ENCODE data around the gene ABAT. TPM values are rescaled to one million over a fixed set of nuclear protein-coding genes. Genes with fewer than 3 reads are reported as not detected.

The ABAT gene
- total and polyA plus RNA-seq, 5 donors: 10.9 to 42.4 (median 16.8) TPM

- Histone ChIP-seq H3K9me3 (ENCODE audit: control insufficient read depth, low read length) (no peaks in the 10 kb centered on the region), H3K4me1 (ENCODE audit: control insufficient read depth, insufficient read depth, low read length) (no peaks in the 10 kb centered on the region), H3K4me3 (ENCODE audit: low read length) (no peak overlapping the region), H3K27me3 (ENCODE audit: control insufficient read depth, insufficient read depth) (no peaks in the 10 kb centered on the region), H3K27ac (ENCODE audit: low read length) (no peak overlapping the region)
- DNase-seq (no peak), ATAC-seq (no peak)
- WGBS: 87% methylated on average over 18 of the region's 18 CpGs
- intact Hi-C loops (cut with DNase I): loop anchor here in 1 of 4 donors (10.0 kb wide), 1 partner anchor 90 kb away; the partner anchor contains the start of gene ABAT
Observed at GRCh38 chr16:8764525-8765250, 90.3 kb downstream of the ABAT start.

GRCh38 chr16:8767176-8767575 is 92.8 kb downstream of the ABAT start:
- no peaks in the 10 kb centered on the region for H3K4me1 ChIP-seq (ENCODE audit: control insufficient read depth, insufficient read depth, low read length)
- ATAC-seq (no peak), DNase-seq (no peak)
- 94% methylated on average over 8 of the region's 8 CpGs for WGBS
- intact Hi-C loops (cut with DNase I): loop anchor here in 1 of 4 donors (10.0 kb wide), 1 partner anchor 92 kb away; the partner anchor contains the start of gene ABAT
- H3K27ac ChIP-seq (ENCODE audit: low read length): no peak overlapping the region
- H3K9me3 ChIP-seq (ENCODE audit: control insufficient read depth, low read length): no peaks in the 10 kb centered on the region
- no peak overlapping the region for H3K4me3 ChIP-seq (ENCODE audit: low read length)
- H3K27me3 ChIP-seq (ENCODE audit: control insufficient read depth, insufficient read depth): no peaks in the 10 kb centered on the region

GRCh38 chr16:8768283-8768682 is 93.9 kb downstream of the ABAT start:
- ATAC-seq (no peak), DNase-seq (no peak)
- H3K4me3 ChIP-seq (ENCODE audit: low read length): no peak overlapping the region
- no peaks in the 10 kb centered on the region for H3K9me3 ChIP-seq (ENCODE audit: control insufficient read depth, low read length)
- H3K4me1 ChIP-seq (ENCODE audit: control insufficient read depth, insufficient read depth, low read length): no peaks in the 10 kb centered on the region
- WGBS: 93% methylated on average over 12 of the region's 12 CpGs
- H3K27ac ChIP-seq (ENCODE audit: low read length): no peak overlapping the region
- intact Hi-C loops (cut with DNase I): loop anchor here in 1 of 4 donors (10.0 kb wide), 1 partner anchor 93 kb away; the partner anchor contains the start of gene ABAT
- no peaks in the 10 kb centered on the region for H3K27me3 ChIP-seq (ENCODE audit: control insufficient read depth, insufficient read depth)

- ATAC-seq (no peak), DNase-seq (no peak)
- Histone ChIP-seq H3K27me3 (ENCODE audit: control insufficient read depth, insufficient read depth) (no peaks in the 10 kb centered on the region), H3K4me3 (ENCODE audit: low read length) (no peak overlapping the region), H3K4me1 (ENCODE audit: control insufficient read depth, insufficient read depth, low read length) (no peaks in the 10 kb centered on the region), H3K27ac (ENCODE audit: low read length) (no peak overlapping the region), H3K9me3 (ENCODE audit: control insufficient read depth, low read length) (no peaks in the 10 kb centered on the region)
- intact Hi-C loops (cut with DNase I): loop anchor here in 1 of 4 donors (10.0 kb wide), 1 partner anchor 94 kb away; the partner anchor contains the start of gene ABAT
- WGBS: 76% methylated on average over 12 of the region's 12 CpGs
Observed at GRCh38 chr16:8768692-8769091, 94.3 kb downstream of the ABAT start.

- Histone ChIP-seq H3K27ac (ENCODE audit: low read length) (no peak overlapping the region), H3K4me1 (ENCODE audit: control insufficient read depth, insufficient read depth, low read length) (no peaks in the 10 kb centered on the region), H3K4me3 (ENCODE audit: low read length) (no peak overlapping the region), H3K9me3 (ENCODE audit: control insufficient read depth, low read length) (no peaks in the 10 kb centered on the region), H3K27me3 (ENCODE audit: control insufficient read depth, insufficient read depth) (no peaks in the 10 kb centered on the region)
- 66% methylated on average over 3 of the region's 3 CpGs for WGBS
- DNase-seq: no peak
- intact Hi-C loops (cut with DNase I): no loop called here
- ATAC-seq: no peak
Observed at GRCh38 chr16:8773537-8773936, 99.1 kb downstream of the ABAT start.

GRCh38 chr16:8774208-8774607 is 99.8 kb downstream of the ABAT start:
- no peaks in the 10 kb centered on the region for H3K27me3 ChIP-seq (ENCODE audit: control insufficient read depth, insufficient read depth)
- DNase-seq (no peak), ATAC-seq (no peak)
- 86% methylated on average over 11 of the region's 11 CpGs for whole genome bisulfite sequencing
- H3K27ac ChIP-seq (ENCODE audit: low read length): no peak overlapping the region
- H3K4me1 ChIP-seq (ENCODE audit: control insufficient read depth, insufficient read depth, low read length): no peaks in the 10 kb centered on the region
- no peak overlapping the region for H3K4me3 ChIP-seq (ENCODE audit: low read length)
- H3K9me3 ChIP-seq (ENCODE audit: control insufficient read depth, low read length): no peaks in the 10 kb centered on the region
- intact Hi-C loops (cut with DNase I): no loop called here

- ATAC-seq (no peak), DNase-seq (no peak)
- Histone ChIP-seq H3K4me1 (ENCODE audit: control insufficient read depth, insufficient read depth, low read length) (no peaks in the 10 kb centered on the region), H3K27me3 (ENCODE audit: control insufficient read depth, insufficient read depth) (no peaks in the 10 kb centered on the region), H3K9me3 (ENCODE audit: control insufficient read depth, low read length) (no peaks in the 10 kb centered on the region), H3K27ac (ENCODE audit: low read length) (no peak overlapping the region), H3K4me3 (ENCODE audit: low read length) (no peak overlapping the region)
- intact Hi-C loops (cut with DNase I): no loop called here
- 94% methylated on average over 1 of the region's 1 CpG for WGBS
Observed at GRCh38 chr16:8775359-8775758, 100.9 kb downstream of the ABAT start.

GRCh38 chr16:8776129-8776584 is 101.7 kb downstream of the ABAT start:
- no peak for ATAC-seq
- Histone ChIP-seq H3K9me3 (ENCODE audit: control insufficient read depth, low read length) (no peaks in the 10 kb centered on the region), H3K27me3 (ENCODE audit: control insufficient read depth, insufficient read depth) (no peaks in the 10 kb centered on the region), H3K4me3 (ENCODE audit: low read length) (no peak overlapping the region), H3K27ac (ENCODE audit: low read length) (no peak overlapping the region), H3K4me1 (ENCODE audit: control insufficient read depth, insufficient read depth, low read length) (no peaks in the 10 kb centered on the region)
- intact Hi-C loops (cut with DNase I): no loop called here
- WGBS: 75% methylated on average over 12 of the region's 12 CpGs
- no peak for DNase-seq

- intact Hi-C loops (cut with DNase I): no loop called here
- no peaks in the 10 kb centered on the region for H3K27me3 ChIP-seq (ENCODE audit: control insufficient read depth, insufficient read depth)
- ATAC-seq (no peak), DNase-seq (no peak)
- no peak overlapping the region for H3K4me3 ChIP-seq (ENCODE audit: low read length)
- 91% methylated on average over 7 of the region's 7 CpGs for WGBS
- no peaks in the 10 kb centered on the region for H3K9me3 ChIP-seq (ENCODE audit: control insufficient read depth, low read length)
- H3K4me1 ChIP-seq (ENCODE audit: control insufficient read depth, insufficient read depth, low read length): no peaks in the 10 kb centered on the region
- H3K27ac ChIP-seq (ENCODE audit: low read length): no peak overlapping the region
Observed at GRCh38 chr16:8777217-8777616, 102.8 kb downstream of the ABAT start.

- 93% methylated on average over 8 of the region's 8 CpGs for WGBS
- no peak overlapping the region for H3K27ac ChIP-seq (ENCODE audit: low read length)
- H3K4me3 ChIP-seq (ENCODE audit: low read length): no peak overlapping the region
- H3K9me3 ChIP-seq (ENCODE audit: control insufficient read depth, low read length): no peaks in the 10 kb centered on the region
- DNase-seq (no peak), ATAC-seq (no peak)
- no peaks in the 10 kb centered on the region for H3K27me3 ChIP-seq (ENCODE audit: control insufficient read depth, insufficient read depth)
- intact Hi-C loops (cut with DNase I): loop anchor here in 1 of 4 donors (5.0 kb wide), 1 partner anchor 124 kb away; no protein-coding TSS in a partner anchor
- H3K4me1 ChIP-seq (ENCODE audit: control insufficient read depth, insufficient read depth, low read length): no peaks in the 10 kb centered on the region
Observed at GRCh38 chr16:8781797-8782196, 107.4 kb downstream of the ABAT start.

GRCh38 chr16:8782673-8783072 is 108.3 kb downstream of the ABAT start:
- Histone ChIP-seq H3K4me1 (ENCODE audit: control insufficient read depth, insufficient read depth, low read length) (no peaks in the 10 kb centered on the region), H3K27me3 (ENCODE audit: control insufficient read depth, insufficient read depth) (no peaks in the 10 kb centered on the region), H3K4me3 (ENCODE audit: low read length) (no peak overlapping the region), H3K9me3 (ENCODE audit: control insufficient read depth, low read length) (no peaks in the 10 kb centered on the region), H3K27ac (ENCODE audit: low read length) (no peak overlapping the region)
- intact Hi-C loops (cut with DNase I): loop anchor here in 1 of 4 donors (5.0 kb wide), 1 partner anchor 125 kb away; no protein-coding TSS in a partner anchor
- DNase-seq (no peak), ATAC-seq (no peak)
- 70% methylated on average over 6 of the region's 6 CpGs for WGBS
